A549 (cell line): ENCODE results near the gene UBASH3B. TPM values are rescaled to one million over a fixed set of nuclear protein-coding genes. Genes with fewer than 3 reads are reported as not detected.

Source experiments
- ATAC-seq, 2 experiments: fragments of 200-7000 bp in 1 of 2; fragments of >200 bp in 1 of 2; cut with Nextera tagmentation in 1 of 2; cut with Tn5 transposase in 1 of 2; 3 replicates each; pipeline versions ENCODE4 v1.8.0 to v1.9.1; 2018 to 2020; ENCODE audit warnings: mild to moderate bottlenecking in 1 of 2, moderate library complexity in 1 of 2
- CTCF ChIA-PET: fragments of 300-600 bp; sonication (Branson Sonifier 250); formaldehyde crosslinking; extraction: SDS; loops from one replicate; lab custom pipeline; 2021; ENCODE audit warnings: antibody characterized with exemption, inconsistent platforms; lab: Yijun Ruan, JAX
- POLR2A ChIA-PET: fragments of 350-600 bp; formaldehyde crosslinking; extraction: SDS; loops from one replicate; lab custom pipeline; 2021; ENCODE audit warnings: antibody characterized with exemption, inconsistent platforms; lab: Yijun Ruan, JAX
- DNase-seq, 2 experiments: peaks; one replicate each; pipeline versions ENCODE4 v3.0.0 to v3.0.0-alpha.2; 2011 to 2016; ENCODE audit warnings: low read depth in 1 of 2, low spot score in 1 of 2
- FAIRE-seq: peaks from 2 replicates; lab custom pipeline; 2011; peaks lifted over from hg19 to GRCh38; lab: Jason Lieb, UNC
- H3K27ac ChIP-seq, 2 experiments: fragments of >200 bp; sonication (Bioruptor Twin); formaldehyde crosslinking; 3 replicates each; pipeline ENCODE4 v1.5.1; 2016 to 2017
- H3K4me1 ChIP-seq: fragments of >200 bp; sonication (Bioruptor Twin); formaldehyde crosslinking; 3 replicates; pipeline ENCODE4 v1.6.1; 2016
- H3K4me2 ChIP-seq: fragments of >200 bp; sonication (Bioruptor Twin); formaldehyde crosslinking; 3 replicates; pipeline ENCODE4 v1.6.1; 2016
- H3K4me3 ChIP-seq: fragments of >200 bp; sonication (Bioruptor Twin); formaldehyde crosslinking; 3 replicates; pipeline ENCODE4 v1.5.1; 2016
- H3K9me3 ChIP-seq: fragments of >200 bp; sonication (Bioruptor Twin); formaldehyde crosslinking; 3 replicates; pipeline ENCODE4 v1.6.1; 2016
- BHLHE40 ChIP-seq: IDR thresholded peaks from 2 replicates; pipeline ENCODE4 v1.6.1; 2012; ENCODE audit warnings: low read depth, low read length, inconsistent platforms
- CTCF ChIP-seq: fragments of >200 bp; sonication (Bioruptor Twin); formaldehyde crosslinking; IDR thresholded peaks from 3 replicates; pipeline ENCODE4 v1.5.1; 2016
- HDAC2 ChIP-seq: fragments of 200-600 bp; sonication (generic); IDR thresholded peaks from 2 replicates; pipeline ENCODE4 v1.6.1; 2016
- HMGXB4 ChIP-seq: fragments of 250-450 bp; sonication (Bioruptor Pico); IDR thresholded peaks from 2 replicates; pipeline ENCODE4 v1.5.0; 2021; ENCODE audit warnings: mild to moderate bottlenecking, moderate library complexity, borderline replicate concordance
- HOXA7 ChIP-seq: fragments of 250-450 bp; sonication (Bioruptor Pico); IDR thresholded peaks from 2 replicates; pipeline ENCODE4 v1.5.0; 2020; ENCODE audit warnings: mild to moderate bottlenecking, moderate library complexity
- HOXB13 ChIP-seq: fragments of 250-450 bp; sonication (Bioruptor Pico); IDR thresholded peaks from 2 replicates; pipeline ENCODE4 v1.5.0; 2020; ENCODE audit warnings: low read depth, mild to moderate bottlenecking, moderate library complexity
- KDM1A ChIP-seq: fragments of 200-600 bp; sonication (generic); IDR thresholded peaks from 2 replicates; pipeline ENCODE4 v1.6.1; 2016; ENCODE audit warnings: low read depth, mild to moderate bottlenecking
- NR3C1 ChIP-seq: fragments of >200 bp; sonication (Bioruptor Twin); formaldehyde crosslinking; IDR thresholded peaks from 3 replicates; pipeline ENCODE4 v1.6.1; 2017
- PBX3 ChIP-seq: IDR thresholded peaks from 2 replicates; pipeline ENCODE4 v1.6.1; 2012
- POLR2AphosphoS2 ChIP-seq: conservative IDR thresholded peaks from 2 replicates; pipeline ENCODE4 v1.6.1; 2012; ENCODE audit warnings: low read length, improper control_type of control experiment, inconsistent platforms
- RAD21 ChIP-seq, 2 experiments: fragments of >200 bp in 1 of 2; sonication (Bioruptor Twin) in 1 of 2; formaldehyde crosslinking in 1 of 2; IDR thresholded peaks in 1 of 2; conservative IDR thresholded peaks in 1 of 2; 2 replicates in 1 of 2; 3 replicates in 1 of 2; pipeline ENCODE4 v1.6.1; 2012 to 2018; ENCODE audit warnings: inconsistent platforms in 1 of 2
- RFX5 ChIP-seq: fragments of 450-650 bp; IDR thresholded peaks from 2 replicates; pipeline ENCODE4 v1.7.1; 2014; ENCODE audit warnings: antibody characterized with exemption, mild to moderate bottlenecking, moderate library complexity
- RNF2 ChIP-seq: fragments of 200-600 bp; sonication (generic); IDR thresholded peaks from 2 replicates; pipeline ENCODE4 v1.6.1; 2016; ENCODE audit warnings: low read depth, mild to moderate bottlenecking, antibody characterized with exemption, moderate library complexity, borderline replicate concordance
- SREBF2 ChIP-seq: fragments of 450-650 bp; IDR thresholded peaks from 2 replicates; pipeline ENCODE4 v1.6.1; 2014; ENCODE audit warnings: mild to moderate bottlenecking, moderate library complexity
- TFCP2L1 ChIP-seq: fragments of 250-450 bp; sonication (Bioruptor Pico); IDR thresholded peaks from 2 replicates; pipeline ENCODE4 v1.5.0; 2021; ENCODE audit warnings: mild to moderate bottlenecking
- USF2 ChIP-seq: fragments of 450-650 bp; IDR thresholded peaks from 2 replicates; pipeline ENCODE4 v1.6.1; 2014; ENCODE audit warnings: antibody characterized with exemption
- ZFP36 ChIP-seq: fragments of 450-650 bp; IDR thresholded peaks from 2 replicates; pipeline ENCODE4 v1.6.1; 2014; ENCODE audit warnings: borderline replicate concordance; ENCODE audit not compliant: partially characterized antibody
- WGBS: methylation state at CpG from one replicate; pipeline ENCODE4 v1.1.6; 2017; ENCODE audit errors: missing lambda C conversion rate; 5-methylcytosine and 5-hydroxymethylcytosine counted together
- polyA plus RNA-seq, 4 experiments: library from polyadenylated mRNA; depleted of rRNA in 3 of 4; stranded (reverse); fragments of >200 nt; fragmentation: RNase III in 1 of 4; extraction: RNeasy Plus Mini Kit Qiagen cat#74134 plus additional on column Dnase treatment in 1 of 4; gene quantifications; 2 replicates in 3 of 4; 3 replicates in 1 of 4; pipeline ENCODE4 v1.2.3, GENCODE V29; 2011 to 2017
- TF ChIP-seq, protein P1 (sequence below): fragments of 200-600 bp; sonication (generic); IDR thresholded peaks from 2 replicates; pipeline ENCODE4 v1.6.1; 2016; ENCODE audit warnings: antibody characterized with exemption, mild to moderate bottlenecking, moderate library complexity
- TF ChIP-seq, protein P2 (sequence below): fragments of 250-450 bp; sonication (Bioruptor Pico); IDR thresholded peaks from 2 replicates; pipeline ENCODE4 v1.5.0; 2020; ENCODE audit warnings: low read depth, mild to moderate bottlenecking, moderate library complexity

UBASH3B gene
- polyA plus RNA-seq, 2 of the 4 experiments (the other 2 are of a cell fraction): 33.4 to 43.0 TPM

- FAIRE-seq: no peak
- ATAC-seq: no peak
These were observed 55.8 kb downstream of the UBASH3B start for GRCh38 chr11:122711362-122711761.

More at GRCh38 chr11:122711362-122711761, 55.8 kb downstream of the UBASH3B start:
- Histone ChIP-seq H3K4me1 (peaks cover 60% of the 10 kb centered on the region), H3K4me2 (0 out of 3 replicates have a peak overlapping the region, but pooled peaks have one; percentile 14), H3K27ac (peak overlapping the region in 1 of 2 experiments; percentile 55; a peak in 3 of 6 replicates), H3K9me3 (no peaks in the 10 kb centered on the region), H3K4me3 (no peak overlapping the region)
- no peak for DNase-seq
- 73% methylated on average over 7 of the region's 9 CpGs for WGBS
- CTCF ChIA-PET: interaction anchor here (1.0 to 1.8 kb wide), 5 partner anchors 44 to 82 kb away, joined by 3 to 8 read pairs (median 4); no protein-coding TSS in a partner anchor
- POLR2A ChIA-PET: interaction anchor here (0.7 kb wide), 1 partner anchor 10 kb away, joined by 3 read pairs; no protein-coding TSS in a partner anchor
- TF ChIP-seq SREBF2: no peak
- TF ChIP-seq HOXA7: no peak
- TF ChIP-seq POLR2AphosphoS2: no peak
- no peak for TF ChIP-seq RAD21 (conservative IDR thresholded peaks at IDR 0.05 in 1 of 2, IDR thresholded peaks at IDR 0.05 in 1 of 2)
- TF ChIP-seq TFCP2L1: no peak
- TF ChIP-seq USF2: no peak
- no peak for TF ChIP-seq KDM1A
- no peak for TF ChIP-seq NR3C1
- TF ChIP-seq RFX5: no peak
- TF ChIP-seq, protein P1, sequence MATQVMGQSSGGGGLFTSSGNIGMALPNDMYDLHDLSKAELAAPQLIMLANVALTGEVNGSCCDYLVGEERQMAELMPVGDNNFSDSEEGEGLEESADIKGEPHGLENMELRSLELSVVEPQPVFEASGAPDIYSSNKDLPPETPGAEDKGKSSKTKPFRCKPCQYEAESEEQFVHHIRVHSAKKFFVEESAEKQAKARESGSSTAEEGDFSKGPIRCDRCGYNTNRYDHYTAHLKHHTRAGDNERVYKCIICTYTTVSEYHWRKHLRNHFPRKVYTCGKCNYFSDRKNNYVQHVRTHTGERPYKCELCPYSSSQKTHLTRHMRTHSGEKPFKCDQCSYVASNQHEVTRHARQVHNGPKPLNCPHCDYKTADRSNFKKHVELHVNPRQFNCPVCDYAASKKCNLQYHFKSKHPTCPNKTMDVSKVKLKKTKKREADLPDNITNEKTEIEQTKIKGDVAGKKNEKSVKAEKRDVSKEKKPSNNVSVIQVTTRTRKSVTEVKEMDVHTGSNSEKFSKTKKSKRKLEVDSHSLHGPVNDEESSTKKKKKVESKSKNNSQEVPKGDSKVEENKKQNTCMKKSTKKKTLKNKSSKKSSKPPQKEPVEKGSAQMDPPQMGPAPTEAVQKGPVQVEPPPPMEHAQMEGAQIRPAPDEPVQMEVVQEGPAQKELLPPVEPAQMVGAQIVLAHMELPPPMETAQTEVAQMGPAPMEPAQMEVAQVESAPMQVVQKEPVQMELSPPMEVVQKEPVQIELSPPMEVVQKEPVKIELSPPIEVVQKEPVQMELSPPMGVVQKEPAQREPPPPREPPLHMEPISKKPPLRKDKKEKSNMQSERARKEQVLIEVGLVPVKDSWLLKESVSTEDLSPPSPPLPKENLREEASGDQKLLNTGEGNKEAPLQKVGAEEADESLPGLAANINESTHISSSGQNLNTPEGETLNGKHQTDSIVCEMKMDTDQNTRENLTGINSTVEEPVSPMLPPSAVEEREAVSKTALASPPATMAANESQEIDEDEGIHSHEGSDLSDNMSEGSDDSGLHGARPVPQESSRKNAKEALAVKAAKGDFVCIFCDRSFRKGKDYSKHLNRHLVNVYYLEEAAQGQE: no peak
- no peak for TF ChIP-seq BHLHE40
- TF ChIP-seq HMGXB4 (CRISPR knock-in tag): no peak
- no peak for TF ChIP-seq HDAC2
- TF ChIP-seq RNF2: no peak
- no peak for TF ChIP-seq HOXB13 (CRISPR knock-in tag)
- TF ChIP-seq PBX3: no peak
- no peak for TF ChIP-seq CTCF
- no peak for TF ChIP-seq ZFP36
- TF ChIP-seq, protein P2, sequence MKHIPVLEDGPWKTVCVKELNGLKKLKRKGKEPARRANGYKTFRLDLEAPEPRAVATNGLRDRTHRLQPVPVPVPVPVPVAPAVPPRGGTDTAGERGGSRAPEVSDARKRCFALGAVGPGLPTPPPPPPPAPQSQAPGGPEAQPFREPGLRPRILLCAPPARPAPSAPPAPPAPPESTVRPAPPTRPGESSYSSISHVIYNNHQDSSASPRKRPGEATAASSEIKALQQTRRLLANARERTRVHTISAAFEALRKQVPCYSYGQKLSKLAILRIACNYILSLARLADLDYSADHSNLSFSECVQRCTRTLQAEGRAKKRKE: no peak
